HG02852 (cell line): ENCODE data around the gene TRABD.
"Not testable (repeated sequence)": the region's sequence is repeated elsewhere in the genome, so short reads cannot be mapped to it uniquely, and the experiment has no call there.

Source experiments
- ATAC-seq: cut with Tn5 transposase; IDR thresholded peaks from one replicate; pipeline ENCODE4 v1.9.1; 2021; ENCODE audit warnings: mild to moderate bottlenecking, moderate library complexity; ENCODE audit not compliant: unreplicated experiment

Gene TRABD, protein sequence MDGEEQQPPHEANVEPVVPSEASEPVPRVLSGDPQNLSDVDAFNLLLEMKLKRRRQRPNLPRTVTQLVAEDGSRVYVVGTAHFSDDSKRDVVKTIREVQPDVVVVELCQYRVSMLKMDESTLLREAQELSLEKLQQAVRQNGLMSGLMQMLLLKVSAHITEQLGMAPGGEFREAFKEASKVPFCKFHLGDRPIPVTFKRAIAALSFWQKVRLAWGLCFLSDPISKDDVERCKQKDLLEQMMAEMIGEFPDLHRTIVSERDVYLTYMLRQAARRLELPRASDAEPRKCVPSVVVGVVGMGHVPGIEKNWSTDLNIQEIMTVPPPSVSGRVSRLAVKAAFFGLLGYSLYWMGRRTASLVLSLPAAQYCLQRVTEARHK

DNA sequence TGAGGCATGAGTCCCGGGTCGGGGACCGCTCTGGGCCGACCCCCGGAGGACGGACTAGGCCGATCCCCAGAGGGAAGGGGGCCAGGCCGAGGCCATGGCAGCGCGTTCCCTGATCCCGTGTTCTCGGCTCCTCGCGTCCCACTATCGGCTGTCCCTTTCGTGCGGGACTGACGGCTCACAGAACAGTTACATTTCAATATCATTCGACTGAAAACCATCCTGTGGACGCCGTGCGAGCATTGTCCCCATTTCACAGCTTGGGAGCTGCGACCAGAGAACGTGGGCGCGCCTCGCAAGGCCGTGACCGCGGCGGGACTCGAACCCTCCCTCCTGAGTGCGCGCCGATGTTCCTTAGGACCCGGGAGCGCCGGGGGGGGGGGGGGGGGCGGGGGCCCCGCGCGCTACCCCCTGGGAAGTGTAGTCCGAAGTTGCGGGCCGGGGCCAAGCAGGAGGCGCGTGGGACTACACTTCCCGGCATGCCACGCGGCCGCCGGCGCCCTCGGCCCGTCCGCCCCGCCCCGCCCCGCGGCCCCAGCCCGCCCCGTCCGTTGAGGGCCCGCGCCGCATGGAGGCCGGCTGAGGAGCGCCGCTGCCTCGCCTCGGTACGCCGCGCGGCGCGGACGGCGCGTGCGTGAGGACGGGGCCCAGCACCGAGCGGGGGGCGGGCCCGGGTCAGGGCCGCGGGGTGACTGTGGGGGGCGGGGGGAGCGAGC, at the start of gene TRABD:
Gene TRABD, plus strand, starts transcription at position 539 of the 713 bp plus-strand sequence. CDS start 7,148 bp downstream, outside the sequence.
- no peak for ATAC-seq

DNA sequence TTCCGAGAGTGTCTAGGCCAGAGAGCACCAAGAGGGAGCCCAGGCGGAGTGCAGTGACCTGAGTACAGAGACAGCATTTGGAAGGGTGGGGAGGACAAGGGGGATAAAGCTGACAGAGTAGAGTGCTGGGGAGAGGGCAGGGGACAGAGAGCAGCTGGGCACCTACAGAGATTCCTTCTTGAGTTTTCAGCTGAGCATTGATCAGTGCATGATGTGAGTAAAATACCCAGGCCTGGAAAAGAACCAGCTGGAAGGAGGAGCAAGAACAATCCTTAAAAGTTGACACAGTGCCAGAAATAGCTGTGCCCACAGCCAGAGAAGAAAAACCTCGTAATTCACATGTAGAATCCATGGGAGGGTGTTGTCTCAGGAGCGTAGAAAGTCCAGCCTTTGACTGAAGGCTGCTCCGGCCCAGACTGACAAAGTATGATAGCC, 49.1 kb upstream of the TRABD start:
- no peak for ATAC-seq

DNA sequence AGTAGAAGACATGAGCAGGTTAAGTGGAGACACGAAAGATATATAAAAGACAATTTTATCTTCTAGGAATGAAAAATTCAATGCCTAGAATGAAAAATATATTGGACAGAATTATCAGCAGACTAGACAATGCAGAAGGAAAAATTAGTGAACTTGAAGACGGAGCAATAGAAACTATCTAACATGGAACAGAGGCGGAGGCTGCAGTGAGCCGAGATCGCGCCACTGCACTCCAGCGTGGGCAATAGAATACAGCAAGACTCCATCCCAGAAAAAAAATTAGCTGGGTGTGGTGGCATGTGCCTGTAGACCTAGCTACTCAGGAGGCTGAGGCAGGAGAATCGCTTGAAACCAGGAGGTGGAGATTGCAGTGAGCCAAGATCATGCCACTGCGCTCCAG, 48.4 kb upstream of the TRABD start:
- ATAC-seq, result not testable (repeated sequence)

DNA sequence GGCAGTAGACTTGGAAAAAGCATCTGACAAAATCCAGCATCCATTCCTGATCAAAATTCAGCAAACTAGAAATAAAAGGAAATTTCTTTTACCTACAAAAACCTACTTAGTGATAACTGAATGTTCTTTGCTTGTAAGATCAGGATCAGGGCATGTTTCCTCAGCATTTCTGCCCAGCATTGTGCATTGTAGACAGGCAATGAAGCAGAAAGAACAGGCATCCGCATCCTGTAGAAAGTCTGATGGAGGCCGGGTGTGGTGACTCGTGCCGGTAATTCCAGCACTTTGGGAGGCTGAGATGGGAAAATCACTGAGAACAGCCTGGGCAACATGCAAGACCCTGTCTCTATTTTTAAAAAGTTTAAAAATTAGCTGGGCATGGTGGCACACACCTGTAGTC, 47.7 kb upstream of the TRABD start:
- no peak for ATAC-seq

DNA sequence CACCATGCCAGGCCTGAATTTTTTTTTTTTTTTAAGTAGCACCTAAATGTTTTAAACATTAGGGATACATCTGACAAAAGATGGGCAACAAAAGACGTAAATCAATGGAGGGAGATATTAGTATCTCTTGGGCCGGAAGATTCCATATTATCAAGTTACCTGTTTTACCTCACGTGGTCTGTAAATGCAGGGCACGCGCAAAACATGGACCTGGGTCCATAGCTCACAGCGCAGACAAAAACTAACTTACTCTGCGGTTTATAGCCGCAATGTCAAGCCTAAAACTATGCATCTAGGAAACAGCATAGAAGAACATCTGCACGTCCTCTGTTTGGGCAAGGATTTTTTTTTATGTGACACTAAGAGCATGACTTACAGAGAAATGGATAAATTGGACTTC, 46.7 kb upstream of the TRABD start:
- no peak for ATAC-seq

DNA sequence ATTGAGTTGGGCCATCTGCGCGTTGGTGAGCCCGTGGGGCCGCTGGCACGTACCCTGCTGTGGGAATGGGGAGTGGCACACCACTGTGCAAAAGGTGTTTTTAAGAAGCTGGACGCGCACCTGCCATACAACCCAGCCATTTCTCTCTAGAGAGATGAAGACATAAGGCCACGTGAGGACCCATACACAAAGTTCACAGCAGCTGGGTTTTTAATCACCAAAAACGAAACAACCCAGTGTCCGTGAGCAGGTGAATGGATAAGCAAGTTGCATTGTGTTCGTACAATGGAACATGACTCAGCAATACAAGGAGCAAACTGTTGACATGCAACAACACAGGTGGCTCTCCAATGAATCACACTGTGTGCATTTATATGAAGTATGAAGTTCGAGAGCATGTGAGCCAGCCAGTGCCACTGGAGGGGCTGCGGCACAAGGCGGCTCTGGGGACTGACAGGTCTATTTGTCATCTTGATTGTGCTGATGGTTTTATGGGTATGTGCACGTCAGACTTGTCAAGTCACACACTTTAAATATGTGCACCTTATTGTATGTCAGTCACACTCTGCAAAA, 45.8 kb upstream of the TRABD start:
- no peak for ATAC-seq

DNA sequence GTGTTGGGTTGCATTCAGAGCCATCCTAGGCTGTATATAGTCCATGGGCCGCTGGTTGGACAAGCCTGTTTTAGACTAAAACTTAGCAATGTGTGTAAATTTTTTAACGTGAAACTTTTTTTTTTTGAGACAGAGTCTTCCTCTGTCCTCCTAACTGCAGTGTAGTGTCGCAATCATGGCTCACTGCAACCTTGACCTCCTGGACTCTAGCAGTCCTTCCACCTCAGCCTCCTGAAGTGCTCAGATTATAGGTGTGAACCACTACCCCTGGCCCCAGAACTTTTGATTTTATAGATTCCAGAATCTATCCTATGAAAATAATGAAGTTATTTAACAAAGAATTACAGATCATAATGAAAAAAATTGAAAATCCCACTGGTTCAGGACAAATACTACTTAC, 45.1 kb upstream of the TRABD start:
- no peak for ATAC-seq

DNA sequence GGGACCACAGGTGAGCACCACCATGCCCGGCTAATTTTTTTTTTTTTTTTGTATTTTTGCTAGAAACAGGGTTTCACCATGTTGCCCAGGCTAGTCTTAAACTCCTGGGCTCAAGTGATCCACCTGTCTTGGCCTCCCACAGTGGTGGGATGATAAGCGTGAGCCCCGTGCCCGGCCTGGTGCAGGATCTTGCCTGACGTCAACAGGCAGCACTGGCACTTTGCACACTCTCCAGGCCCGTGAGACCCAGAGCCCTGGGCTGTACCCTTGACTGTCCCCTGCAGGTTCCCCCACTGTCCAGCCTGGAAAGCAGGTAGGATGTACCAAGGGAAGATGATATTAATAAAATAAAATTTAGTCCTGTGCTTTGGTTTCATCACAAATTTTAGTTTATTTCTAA, 44.3 kb upstream of the TRABD start:
- no peak for ATAC-seq

DNA sequence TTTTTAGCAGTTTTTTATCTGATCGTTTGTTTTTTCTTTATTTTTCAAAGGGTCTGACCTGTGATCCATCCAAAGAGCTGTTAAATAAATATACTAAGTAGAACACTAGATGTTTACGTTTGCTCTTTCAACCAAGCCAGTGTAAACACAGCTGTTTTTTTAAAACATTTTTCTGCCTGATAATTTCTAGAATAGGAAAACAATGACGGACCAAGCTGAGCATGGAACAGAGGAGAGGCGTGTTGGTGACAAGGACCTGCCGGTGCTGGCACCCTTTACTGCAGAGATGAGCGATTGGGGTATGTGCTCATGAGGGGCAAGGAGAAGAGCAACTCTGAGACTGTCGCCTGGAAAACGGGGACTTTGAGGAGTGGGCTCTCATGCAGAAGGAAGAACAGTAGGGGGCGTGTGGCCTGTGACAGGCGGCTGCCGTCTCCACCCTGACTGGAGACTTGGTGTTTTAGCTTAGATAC, 43.8 kb upstream of the TRABD start:
- ATAC-seq, result no peak

DNA sequence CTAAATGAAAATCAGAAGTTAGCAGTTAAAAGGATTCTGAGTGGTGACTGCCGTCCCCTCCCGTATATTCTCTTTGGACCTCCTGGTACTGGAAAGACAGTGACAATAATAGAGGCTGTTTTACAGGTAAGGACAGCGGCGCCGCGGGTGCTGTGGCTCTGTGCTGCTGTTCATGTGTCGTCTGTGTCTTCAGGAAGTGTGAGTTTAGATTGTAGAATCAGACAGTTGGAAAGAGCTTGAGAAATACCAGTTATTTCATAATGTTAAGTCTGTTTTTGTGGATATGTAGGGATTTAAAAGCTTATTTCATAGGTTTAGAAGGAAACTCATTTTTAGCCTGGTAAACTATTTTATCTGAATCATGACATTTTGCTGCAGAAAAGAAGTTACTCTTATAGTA, 42.6 kb upstream of the TRABD start:
- no peak for ATAC-seq

DNA sequence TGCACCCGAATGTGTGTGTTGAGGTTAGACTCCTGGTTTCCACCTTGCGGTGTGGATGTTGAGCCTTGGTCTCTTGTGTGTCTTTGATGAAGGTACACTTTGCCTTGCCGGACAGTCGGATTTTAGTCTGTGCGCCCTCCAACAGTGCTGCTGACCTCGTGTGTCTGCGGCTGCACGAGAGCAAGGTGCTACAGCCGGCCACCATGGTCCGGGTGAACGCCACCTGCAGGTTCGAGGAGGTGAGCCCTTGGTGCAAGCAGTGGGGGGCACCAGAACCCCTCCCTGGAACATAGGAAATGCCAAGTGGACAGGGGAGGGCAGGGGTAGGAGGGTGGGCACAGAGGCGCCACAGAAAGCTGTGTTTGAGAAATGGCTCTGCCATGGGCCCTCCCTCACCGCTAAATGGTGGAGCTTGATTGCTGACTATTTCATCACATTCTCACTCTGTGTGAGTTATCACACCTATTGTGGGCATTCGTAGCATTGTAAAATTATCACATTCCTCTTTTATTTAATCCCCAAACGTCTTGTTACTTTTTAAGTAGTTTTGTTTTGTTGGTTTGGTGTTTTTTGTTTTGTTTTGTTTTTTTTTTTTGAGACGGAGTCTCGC, 41.6 kb upstream of the TRABD start:
- ATAC-seq, result no peak

DNA sequence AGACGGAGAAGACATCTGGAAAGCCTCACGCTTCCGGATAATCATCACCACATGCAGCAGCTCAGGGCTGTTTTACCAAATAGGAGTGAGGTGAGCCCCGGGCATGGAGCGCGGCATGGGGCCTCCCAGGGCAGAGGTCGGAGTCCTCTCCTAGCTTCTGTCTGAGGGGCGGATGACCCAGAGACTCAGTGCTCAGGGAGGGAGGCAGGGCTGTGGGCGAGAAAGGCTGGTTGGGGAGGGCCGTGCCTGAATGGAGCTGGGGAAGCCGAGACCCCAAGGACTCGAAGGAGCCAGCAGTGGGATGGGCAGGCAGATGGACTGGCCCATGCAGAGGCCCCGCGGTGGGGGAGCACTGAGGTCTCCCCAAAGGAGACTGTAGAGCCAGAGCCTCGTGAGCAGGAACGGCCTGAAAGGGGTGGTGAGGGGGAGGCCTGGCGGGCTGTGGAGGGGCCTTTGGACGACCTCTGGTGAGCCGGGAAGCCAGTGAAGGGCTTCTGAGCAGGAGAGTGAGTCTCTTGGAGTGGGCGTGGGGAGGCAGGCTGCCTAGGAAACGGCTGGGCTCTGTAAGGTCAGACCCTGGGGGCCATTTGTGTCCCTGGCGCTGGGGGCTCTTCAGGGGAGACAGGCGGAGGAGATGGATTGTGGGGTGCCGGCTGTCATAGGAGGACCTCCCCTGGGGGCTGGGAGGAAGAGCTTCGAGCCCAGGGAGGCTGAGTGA, 39.8 kb upstream of the TRABD start:
- no peak for ATAC-seq

DNA sequence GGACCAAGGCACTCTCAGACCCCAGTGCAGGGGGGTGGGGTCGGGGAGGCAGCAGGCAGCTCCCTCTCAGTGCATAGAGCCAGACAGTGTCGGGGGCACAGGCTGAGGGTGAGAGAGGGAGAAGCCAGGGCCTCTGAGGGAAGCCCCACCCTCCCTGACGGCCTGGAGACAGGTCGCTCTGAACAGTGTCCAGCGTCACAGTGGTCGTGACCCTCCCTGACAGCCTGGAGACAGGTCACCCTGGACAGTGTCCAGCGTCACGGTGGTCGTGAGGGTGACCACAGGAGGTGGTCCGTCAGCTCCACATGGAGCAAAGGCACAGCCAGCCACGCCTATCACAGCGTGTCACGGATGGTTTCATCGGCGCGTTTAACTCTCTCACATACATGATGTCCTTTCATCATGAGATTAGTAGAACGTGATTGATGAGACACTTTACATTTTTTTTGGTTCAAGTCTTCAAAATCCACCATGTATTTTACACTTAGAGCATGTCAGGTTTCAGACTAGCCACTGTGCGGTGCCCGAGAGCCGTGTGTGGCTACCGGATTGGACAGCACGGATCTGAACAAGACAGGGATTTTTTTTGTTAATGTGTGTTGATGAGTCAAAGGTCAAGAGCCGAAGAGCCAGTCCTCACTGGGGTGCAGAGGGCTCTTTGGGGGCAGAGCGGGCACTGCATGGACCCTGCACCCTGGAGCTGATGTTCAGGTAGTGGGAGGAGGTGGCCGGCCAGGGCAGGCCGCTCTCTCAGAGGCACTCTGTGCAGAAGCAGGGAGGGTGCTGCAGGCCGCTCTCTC, 39.1 kb upstream of the TRABD start:
- no peak for ATAC-seq

DNA sequence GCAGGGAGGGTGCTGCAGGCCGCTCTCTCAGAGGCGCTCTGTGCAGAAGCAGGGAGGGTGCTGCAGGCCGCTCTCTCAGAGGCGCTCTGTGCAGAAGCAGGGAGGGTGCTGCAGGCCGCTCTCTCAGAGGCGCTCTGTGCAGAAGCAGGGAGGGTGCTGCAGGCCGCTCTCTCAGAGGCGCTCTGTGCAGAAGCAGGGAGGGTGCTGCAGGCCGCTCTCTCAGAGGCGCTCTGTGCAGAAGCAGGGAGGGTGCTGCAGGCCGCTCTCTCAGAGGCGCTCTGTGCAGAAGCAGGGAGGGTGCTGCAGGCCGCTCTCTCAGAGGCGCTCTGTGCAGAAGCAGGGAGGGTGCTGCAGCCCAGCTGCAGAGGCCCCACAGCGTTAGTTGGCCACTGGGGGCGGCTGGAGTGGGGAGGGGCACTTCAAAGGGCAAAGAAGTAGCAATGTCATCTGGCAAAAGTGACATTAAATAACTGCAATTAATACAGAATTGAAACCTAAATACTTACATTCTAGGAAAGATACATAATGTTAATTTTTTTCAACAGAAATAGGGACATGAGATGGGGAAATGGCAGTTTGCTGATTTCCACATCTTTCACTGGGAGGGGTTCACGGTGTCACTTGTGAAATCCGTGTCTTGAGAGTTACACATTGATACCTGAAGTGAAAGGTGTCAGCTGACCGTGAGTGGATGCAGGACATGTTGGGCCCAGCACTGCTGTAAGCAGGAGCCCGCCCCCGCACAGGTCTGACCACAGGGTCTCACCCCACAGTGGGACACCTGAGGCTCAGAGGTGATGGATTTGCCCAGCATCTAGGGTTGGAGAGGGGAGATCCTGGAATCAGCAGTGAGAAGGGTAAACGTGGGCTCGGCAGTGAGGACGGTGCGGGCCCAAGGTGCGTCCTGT, 38.2 kb upstream of the TRABD start:
- ATAC-seq, result not testable (repeated sequence)

DNA sequence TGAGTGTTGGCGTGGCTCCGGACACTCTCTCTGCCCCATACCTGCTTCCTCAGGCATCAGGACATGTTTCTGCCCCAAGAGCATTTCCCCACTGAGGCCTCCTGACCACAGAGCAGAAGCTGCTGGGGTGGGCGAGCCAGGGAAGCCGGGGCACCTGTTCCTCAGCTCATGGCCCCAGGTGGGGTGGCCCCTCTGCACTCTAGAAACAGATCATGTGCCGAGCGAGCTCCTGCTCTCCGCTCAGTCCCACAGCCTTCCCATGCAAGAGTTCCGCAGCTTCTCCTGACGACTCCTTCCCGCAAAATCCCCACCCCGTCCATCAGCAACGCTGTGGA, 37.6 kb upstream of the TRABD start:
- ATAC-seq, result no peak

DNA sequence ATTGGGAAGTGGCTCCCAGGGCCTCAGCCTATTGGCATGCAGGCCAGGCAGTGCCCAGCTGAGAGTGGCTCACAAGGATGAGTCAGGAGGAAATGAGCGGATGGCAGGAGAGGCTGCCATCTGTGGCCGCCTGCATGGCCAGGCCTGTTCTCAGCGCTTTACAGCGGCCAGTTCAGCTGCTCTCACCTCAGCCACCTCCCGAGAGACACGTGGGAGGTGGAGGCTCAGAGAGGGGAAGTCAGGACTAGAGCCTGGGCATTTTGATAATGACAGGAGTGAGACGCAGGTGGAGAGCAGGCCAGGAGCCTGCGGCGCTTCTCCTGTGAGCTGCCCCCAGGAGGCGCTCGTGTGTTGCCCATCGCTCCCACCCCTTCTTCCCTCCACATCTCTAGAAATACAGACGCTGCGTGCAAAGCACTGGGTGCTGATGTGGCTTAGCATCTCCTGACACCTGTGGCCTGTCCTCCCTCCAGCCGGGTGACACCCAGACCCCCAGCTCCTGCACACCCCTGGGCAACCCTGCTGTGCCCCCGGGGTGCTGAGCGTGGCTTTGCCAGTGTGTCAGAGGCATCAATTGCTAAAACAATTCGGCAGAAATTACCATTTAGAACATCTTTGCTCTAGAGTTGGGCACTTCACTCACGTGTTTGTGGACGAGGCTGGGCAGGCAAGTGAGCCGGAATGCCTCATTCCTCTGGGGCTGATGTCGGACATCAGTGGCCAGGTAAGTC, 36.6 kb upstream of the TRABD start:
- ATAC-seq, result no peak

DNA sequence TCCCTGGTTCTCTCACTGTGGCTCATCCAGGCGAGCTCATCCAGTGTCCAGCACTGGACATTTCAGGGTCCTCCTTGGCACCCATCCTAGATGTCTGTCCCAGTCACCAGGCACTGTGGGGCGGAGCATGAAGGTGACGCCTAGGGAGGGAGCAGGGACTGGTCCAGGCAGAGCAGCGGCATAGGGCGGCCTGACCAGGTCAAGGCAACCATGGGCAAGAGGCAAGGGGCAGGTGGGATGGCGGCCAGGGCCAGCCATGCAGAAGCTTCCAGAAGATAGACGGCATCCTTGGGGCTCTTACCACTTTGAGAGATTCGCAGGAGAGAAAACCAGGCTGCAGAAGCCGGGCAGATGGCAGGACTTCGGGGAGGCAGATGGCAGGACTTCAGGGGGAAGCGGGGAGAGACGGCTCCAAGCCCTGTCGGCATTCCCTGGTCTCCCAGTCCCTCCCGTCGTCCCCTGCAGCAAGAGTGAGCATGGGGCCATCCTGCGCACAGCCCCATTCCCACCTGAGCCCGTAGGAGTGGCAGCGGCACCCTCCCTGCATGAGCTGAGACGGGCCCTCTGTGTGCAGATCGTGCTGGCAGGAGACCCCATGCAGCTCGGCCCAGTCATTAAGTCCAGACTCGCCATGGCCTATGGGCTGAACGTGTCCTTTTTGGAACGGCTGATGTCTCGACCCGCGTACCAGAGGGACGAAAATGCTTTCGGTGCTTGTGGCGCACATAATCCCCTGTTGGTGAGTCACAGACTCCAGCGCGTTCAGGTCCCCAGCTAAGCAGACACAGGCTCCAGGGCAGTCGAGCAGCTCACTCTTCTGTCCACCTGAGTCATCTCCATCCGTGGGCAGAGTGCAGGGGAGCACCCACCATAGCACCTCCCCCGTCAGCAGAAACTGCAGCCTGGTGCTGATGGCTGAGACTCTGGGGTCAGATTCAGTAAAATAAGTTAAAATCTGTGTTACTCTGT, 35.3 kb upstream of the TRABD start:
- no peak for ATAC-seq
